Ovary (tissue), 9 donors: ENCODE data around the gene LUC7L2. TPM values are rescaled to one million over a fixed set of nuclear protein-coding genes. Genes with fewer than 3 reads are reported as not detected.

ENCODE experiments used
- DNase-seq, 5 donors: peaks; one replicate each; pipeline ENCODE4 v3.0.0-alpha.2; 2019 to 2020
- H3K27ac ChIP-seq, 2 donors: fragments of 200-600 bp; one replicate each; pipeline versions ENCODE4 v1.5.1 to v1.8.0; 2019 to 2022
- H3K27me3 ChIP-seq: fragments of 200-600 bp; one replicate; pipeline ENCODE4 v1.8.0; 2022
- H3K36me3 ChIP-seq: fragments of 200-600 bp; sonication (generic); one replicate; pipeline ENCODE4 v1.5.1; 2019
- H3K4me1 ChIP-seq: one replicate; pipeline ENCODE4 v1.8.1; 2013; ENCODE audit warnings: mild to moderate bottlenecking, moderate library complexity; ENCODE audit not compliant: insufficient read depth
- H3K4me3 ChIP-seq: fragments of 200-600 bp; sonication (generic); one replicate; pipeline ENCODE4 v1.5.1; 2017
- H3K9me3 ChIP-seq, 2 donors: fragments of 200-600 bp in 1 of 2; sonication (generic) in 1 of 2; one replicate each; pipeline versions ENCODE4 v1.5.1 to v1.8.1; 2013 to 2019; ENCODE audit warnings: mild to moderate bottlenecking in 1 of 2, moderate library complexity in 1 of 2
- CTCF ChIP-seq, 3 donors: fragments of 450-650 bp in 2 of 3; fragments of 200-600 bp in 1 of 3; IDR thresholded peaks; one replicate each; pipeline versions ENCODE4 v1.5.1 to v1.8.0; 2016 to 2022; ENCODE audit warnings: antibody characterized with exemption in 3 of 3, mild to moderate bottlenecking in 1 of 3
- EP300 ChIP-seq: sonication (generic); formaldehyde crosslinking; IDR thresholded peaks from one replicate; pipeline ENCODE4 v1.6.1; 2017; ENCODE audit warnings: antibody characterized with exemption
- POLR2A ChIP-seq: fragments of 450-650 bp; IDR thresholded peaks from one replicate; pipeline ENCODE4 v1.6.1; 2017; ENCODE audit warnings: antibody characterized with exemption, mild to moderate bottlenecking, moderate library complexity
- WGBS, 3 donors: extraction: QIAGEN DNeasy Blood & Tissue Kit in 1 of 3; methylation state at CpG; one replicate each; pipeline versions ENCODE4 v1.1.5 to v1.1.7; 2013 to 2017; 5-methylcytosine and 5-hydroxymethylcytosine counted together
- intact Hi-C, 4 donors: fragments of 100-400 bp; cut with DNase I; formaldehyde crosslinking; loops; one replicate each; pipeline versions ENCODE4 v1.11.0 to v1.15.1; 2022 to 2023
- polyA plus RNA-seq, 2 donors: library from polyadenylated mRNA; stranded (reverse); fragments of 200-250 nt in 1 of 2; fragments of 350-450 nt in 1 of 2; fragmentation: Illumina TruSeq in 1 of 2; extraction: RNeasy Lipid Tissue Mini Kit (QIAGEN cat#74804) in 1 of 2; gene quantifications; one replicate each; pipeline ENCODE4 v1.2.3, GENCODE V29; 2013 to 2014
- total RNA-seq, 7 donors: library from RNA; depleted of rRNA in 2 of 7; stranded (reverse); fragments of >200 nt in 2 of 7; fragmentation: NEBNext Ultra II Directional in 3 of 7; extraction: Animal tissue kit (Norgen Biotek cat#: 25700) in 3 of 7; gene quantifications; one replicate each; pipeline versions ENCODE4 v1.1.0 to v1.2.4, GENCODE V29; 2016 to 2023
- donor health status: DM: no; HTN: no; CAD: no; lungs with moderate emphysema.
- donor health status: DM: no; HTN: no; CAD: no.
- donor health status: Bipolar disorder and iron deficiency.
- donor health status: DM: yes; HTN: yes; CAD: no.
- donor health status: DM: no; HTN: no; CAD: no.
- donor health status: DM: yes; HTN: yes; CAD: no.

LUC7L2 gene
- total and polyA plus RNA-seq, 9 donors: 58.9 to 113 (median 87.2) TPM

- Histone ChIP-seq H3K27me3 (no peaks in the 10 kb centered on the region), H3K27ac (no peak overlapping the region), H3K9me3 (no peaks in the 10 kb centered on the region), H3K36me3 (no peaks in the 10 kb centered on the region), H3K4me3 (no peak overlapping the region), H3K4me1 (no peaks in the 10 kb centered on the region)
- intact Hi-C loops: no loop called here
- WGBS, 3 donors: 91 to 93% (median 91%) methylated on average over 20 of the region's 20 CpGs
- TF ChIP-seq EP300 (no peak), POLR2A (no peak), CTCF (IDR thresholded peaks at IDR 0.05) (no peak)
- no peak for DNase-seq
These were observed 86.6 kb downstream of the LUC7L2 start for GRCh38 chr7:139446051-139446890.

- 93 to 96% (median 94%) methylated on average over 6 of the region's 6 CpGs for WGBS, 3 donors
These were observed 91.2 kb downstream of the LUC7L2 start for GRCh38 chr7:139450851-139451250.

GRCh38 chr7:139451638-139452037 lies 91.9 kb downstream of the LUC7L2 start:
- intact Hi-C loops: no loop called here
- no peak overlapping the region for H3K4me3 ChIP-seq
- H3K4me1 ChIP-seq: no peaks in the 10 kb centered on the region
- H3K27ac ChIP-seq: no peak overlapping the region
- no peaks in the 10 kb centered on the region for H3K27me3 ChIP-seq
- WGBS, 3 donors: 76 to 86% (median 83%) methylated on average over 6 of the region's 6 CpGs
- no peak for TF ChIP-seq EP300
- no peak for DNase-seq
- no peaks in the 10 kb centered on the region for H3K9me3 ChIP-seq
- no peaks in the 10 kb centered on the region for H3K36me3 ChIP-seq

More at GRCh38 chr7:139450851-139451250, 91.2 kb downstream of the LUC7L2 start:
- Histone ChIP-seq H3K36me3 (no peaks in the 10 kb centered on the region), H3K27ac (no peak overlapping the region), H3K9me3 (no peaks in the 10 kb centered on the region), H3K27me3 (no peaks in the 10 kb centered on the region), H3K4me3 (no peak overlapping the region), H3K4me1 (no peaks in the 10 kb centered on the region)
- DNase-seq: no peak
- intact Hi-C loops: no loop called here
- TF ChIP-seq CTCF (IDR thresholded peaks at IDR 0.05): no peak
- no peak for TF ChIP-seq POLR2A
- TF ChIP-seq EP300: no peak

- intact Hi-C loops: no loop called here
- no peak overlapping the region for H3K27ac ChIP-seq
- WGBS, 3 donors: 72 to 84% (median 78%) methylated on average over 12 of the region's 12 CpGs
These were observed 93.4 kb downstream of the LUC7L2 start for GRCh38 chr7:139452958-139453672.

More at GRCh38 chr7:139452958-139453672, 93.4 kb downstream of the LUC7L2 start:
- TF ChIP-seq CTCF (IDR thresholded peaks at IDR 0.05) (no peak), EP300 (no peak), POLR2A (no peak)
- DNase-seq: no peak
- no peaks in the 10 kb centered on the region for H3K27me3 ChIP-seq
- no peaks in the 10 kb centered on the region for H3K36me3 ChIP-seq
- H3K4me3 ChIP-seq: no peak overlapping the region
- H3K4me1 ChIP-seq: no peaks in the 10 kb centered on the region
- H3K9me3 ChIP-seq: no peaks in the 10 kb centered on the region
